A673 (cell line): ENCODE data around the gene CRY2. TPM values are rescaled to one million over a fixed set of nuclear protein-coding genes. Genes with fewer than 3 reads are reported as not detected.
A peak's percentile ranks its signal among the peaks of the same experiment; 100 is the strongest.

Source experiments
- BruUV-seq: library from RNA; stranded (reverse); fragments of 400-500 nt; replicated peaks from 2 replicates; lab custom pipeline; 2021; lab: Mats Ljungman, UMichigan
- CTCF ChIA-PET: fragments of 300-600 bp; sonication (Branson Sonifier 250); formaldehyde crosslinking; loops from one replicate; lab custom pipeline; 2022; ENCODE audit warnings: antibody characterized with exemption; lab: Charles Lee
- POLR2A ChIA-PET: fragments of 300-600 bp; sonication (Branson Sonifier 250); formaldehyde crosslinking; loops from one replicate; lab custom pipeline; 2022; ENCODE audit warnings: antibody characterized with exemption; ENCODE audit not compliant: low non-redundant PET; lab: Charles Lee
- DNase-seq: peaks from one replicate; pipeline ENCODE4 v3.0.0-alpha.2; 2015; ENCODE audit warnings: low spot score
- H3K27ac ChIP-seq: fragments of 200-600 bp; sonication (generic); 2 replicates; pipeline ENCODE4 v1.5.1; 2016; ENCODE audit warnings: mixed run types, low read depth, mild to moderate bottlenecking, mixed read lengths, antibody characterized with exemption, low read length; ENCODE audit not compliant: poor library complexity, severe bottlenecking
- H3K27me3 ChIP-seq: fragments of 200-600 bp; sonication (generic); replicated peaks from 2 replicates; pipeline ENCODE4 v1.6.1; 2017; ENCODE audit warnings: mixed run types, low read depth, mild to moderate bottlenecking, mixed read lengths, antibody characterized with exemption, low read length; ENCODE audit not compliant: insufficient read depth, poor library complexity
- H3K36me3 ChIP-seq: fragments of 200-600 bp; sonication (generic); 2 replicates; pipeline ENCODE4 v1.6.1; 2016; ENCODE audit warnings: mixed run types, mild to moderate bottlenecking, mixed read lengths, antibody characterized with exemption, low read length; ENCODE audit not compliant: insufficient read depth, poor library complexity, severe bottlenecking
- H3K4me1 ChIP-seq: fragments of 200-600 bp; sonication (generic); 2 replicates; pipeline ENCODE4 v1.6.1; 2017; ENCODE audit warnings: mixed run types, mild to moderate bottlenecking, mixed read lengths, antibody characterized with exemption, low read length; ENCODE audit not compliant: insufficient read depth, poor library complexity, severe bottlenecking
- H3K4me3 ChIP-seq: fragments of 200-600 bp; sonication (generic); 2 replicates; pipeline ENCODE4 v1.5.1; 2016; ENCODE audit warnings: low read depth, mixed run types, mild to moderate bottlenecking, mixed read lengths, low read length; ENCODE audit not compliant: poor library complexity, severe bottlenecking
- H3K9me3 ChIP-seq: fragments of 200-600 bp; sonication (generic); 2 replicates; pipeline ENCODE4 v1.6.1; 2016; ENCODE audit warnings: mixed run types, low read depth, mild to moderate bottlenecking, mixed read lengths, antibody characterized with exemption, low read length; ENCODE audit not compliant: poor library complexity, severe bottlenecking
- CTCF ChIP-seq: fragments of 300-800, 200-600 bp; sonication (generic); conservative IDR thresholded peaks from 2 replicates; pipeline ENCODE4 v1.5.1; 2017; ENCODE audit warnings: low read depth, mild to moderate bottlenecking, antibody characterized with exemption, low read length, moderate library complexity, mixed read lengths
- EZH2 ChIP-seq: fragments of 200-600 bp; sonication (generic); IDR thresholded peaks from 2 replicates; pipeline ENCODE4 v1.6.1; 2017; ENCODE audit warnings: borderline replicate concordance, low read depth, mild to moderate bottlenecking, mixed read lengths, antibody characterized with exemption, low read length; ENCODE audit not compliant: poor library complexity, severe bottlenecking
- intact Hi-C: fragments of 100-400 bp; cut with micrococcal nuclease; formaldehyde crosslinking; loops from one replicate; pipeline ENCODE4 v1.10.0; 2022; ENCODE audit not compliant: unreplicated experiment
- total RNA-seq: library from RNA; stranded (reverse); gene quantifications from 2 replicates; pipeline ENCODE4 v1.2.3, GENCODE V29; 2021

The CRY2 gene
- total RNA-seq, 1 experiment from 2014 or later: 46.4 TPM

DNA sequence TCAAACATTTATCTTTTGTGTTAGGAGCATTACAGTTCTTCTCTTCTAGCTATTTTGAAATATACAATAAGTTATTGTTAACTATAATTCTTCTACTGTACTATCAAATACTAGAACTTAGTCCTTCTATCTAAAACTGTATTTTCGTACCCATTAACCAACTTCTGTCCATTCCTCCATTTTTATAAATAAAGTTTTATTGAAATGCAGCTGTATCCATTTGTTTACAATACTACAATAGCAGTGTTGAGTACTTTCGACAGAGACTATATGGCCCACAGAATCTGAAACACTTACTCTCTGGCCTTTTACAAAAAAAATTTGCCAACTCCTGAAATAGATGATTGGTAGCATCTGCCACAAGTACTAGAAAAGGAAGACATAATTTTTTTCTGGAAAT, 47.0 kb upstream of the CRY2 start:
- TF ChIP-seq EZH2 (no peak), CTCF (no peak)
- BruUV-seq: no TSS peak
- POLR2A ChIA-PET: no interaction called here
- H3K4me3 ChIP-seq: no peak overlapping the region
- H3K4me1 ChIP-seq: peaks cover 14% of the 10 kb centered on the region
- H3K27ac ChIP-seq: no peak overlapping the region
- intact Hi-C loops: no loop called here
- no peak for DNase-seq
- no peaks in the 10 kb centered on the region for H3K9me3 ChIP-seq
- H3K27me3 ChIP-seq: no peaks in the 10 kb centered on the region
- CTCF ChIA-PET: no interaction called here
- H3K36me3 ChIP-seq: no peaks in the 10 kb centered on the region

DNA sequence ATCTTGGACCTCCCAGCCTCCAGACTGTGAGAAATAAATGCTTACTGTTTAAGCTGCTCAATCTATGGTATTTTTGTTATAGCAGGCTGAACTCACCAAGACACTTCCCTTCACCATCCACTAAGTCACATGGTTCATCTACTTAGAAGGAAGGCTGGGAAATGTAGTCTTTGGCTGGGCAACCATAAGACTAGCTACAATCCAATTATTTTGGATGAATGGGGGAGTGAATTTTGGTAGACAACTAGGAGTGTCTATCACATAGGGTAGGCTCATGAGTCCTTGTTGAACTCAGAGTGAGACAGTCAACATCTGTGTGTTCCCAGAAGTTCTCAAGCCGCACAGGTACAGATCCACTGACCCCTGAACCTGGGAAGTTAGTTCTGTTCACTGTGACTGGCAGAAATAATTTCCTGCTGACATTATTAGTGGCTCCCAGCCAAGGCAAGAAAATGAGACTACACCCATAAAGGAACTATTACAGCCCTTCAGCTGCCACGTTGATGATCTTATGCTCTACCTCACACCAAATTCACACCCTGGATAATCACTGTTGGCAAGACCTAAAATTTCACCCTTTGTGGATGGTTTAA, 45.5 kb upstream of the CRY2 start:
- intact Hi-C loops: no loop called here
- TF ChIP-seq EZH2 (no peak), CTCF (no peak)
- Histone ChIP-seq H3K4me3 (no peak overlapping the region), H3K9me3 (no peaks in the 10 kb centered on the region), H3K27ac (no peak overlapping the region), H3K36me3 (no peaks in the 10 kb centered on the region), H3K4me1 (peaks cover 29% of the 10 kb centered on the region), H3K27me3 (no peaks in the 10 kb centered on the region)
- ChIA-PET CTCF (no interaction called here), POLR2A (no interaction called here)
- DNase-seq: peak; percentile 84
- no TSS peak for BruUV-seq

DNA sequence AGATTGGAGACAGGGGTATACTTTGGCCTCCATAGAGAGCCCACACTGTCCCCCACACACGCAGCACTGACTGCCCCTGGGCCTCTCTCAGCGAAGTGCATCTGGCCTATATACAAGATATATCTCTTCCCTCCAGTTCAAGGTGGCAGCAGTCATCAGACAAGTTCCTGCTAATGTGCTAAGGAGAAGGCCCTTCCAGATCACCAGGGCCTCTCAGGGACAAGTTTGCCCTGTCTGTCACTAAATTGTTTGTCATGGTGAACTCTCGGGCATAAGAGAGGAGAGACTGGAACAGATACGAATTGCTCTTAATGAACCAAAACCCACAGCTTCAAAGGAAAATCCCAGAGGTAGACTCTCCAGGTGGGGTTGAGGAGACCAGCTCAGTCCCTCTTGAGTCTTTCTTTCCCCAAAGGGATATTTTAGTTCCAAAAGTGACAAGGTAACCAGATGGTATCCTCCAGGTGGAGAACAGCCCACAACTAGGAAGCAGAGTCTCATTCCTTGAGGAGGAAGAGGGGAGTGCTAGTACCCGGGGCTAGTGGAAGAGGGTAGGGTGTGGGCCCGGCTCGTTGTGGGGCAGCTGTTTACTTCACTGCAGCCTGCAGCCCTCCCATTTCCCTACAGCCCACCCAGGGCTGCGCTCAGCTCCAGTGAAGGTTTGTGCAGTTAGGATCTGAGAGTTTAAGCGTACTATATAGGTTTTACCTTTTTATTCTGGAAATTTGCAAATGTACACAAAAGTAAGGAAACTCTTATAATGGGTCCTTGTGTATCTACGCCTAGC, 44.6 kb upstream of the CRY2 start:
- no TSS peak for BruUV-seq

More for the DNA sequence above, 44.6 kb upstream of the CRY2 start:
- no peak for TF ChIP-seq CTCF
- TF ChIP-seq EZH2: no peak
- CTCF ChIA-PET: interaction anchor here (1.0 kb wide), 1 partner anchor 31 kb away, joined by 3 read pairs; no protein-coding TSS in a partner anchor
- intact Hi-C loops: no loop called here
- H3K9me3 ChIP-seq: no peaks in the 10 kb centered on the region
- no peak overlapping the region for H3K4me3 ChIP-seq
- H3K36me3 ChIP-seq: no peaks in the 10 kb centered on the region
- POLR2A ChIA-PET: no interaction called here
- peaks cover 38% of the 10 kb centered on the region for H3K4me1 ChIP-seq
- H3K27ac ChIP-seq: no peak overlapping the region
- DNase-seq: no peak
- H3K27me3 ChIP-seq: no peaks in the 10 kb centered on the region
